ENCODE measurements around the gene NT5C2.

Gene NT5C2

DNA sequence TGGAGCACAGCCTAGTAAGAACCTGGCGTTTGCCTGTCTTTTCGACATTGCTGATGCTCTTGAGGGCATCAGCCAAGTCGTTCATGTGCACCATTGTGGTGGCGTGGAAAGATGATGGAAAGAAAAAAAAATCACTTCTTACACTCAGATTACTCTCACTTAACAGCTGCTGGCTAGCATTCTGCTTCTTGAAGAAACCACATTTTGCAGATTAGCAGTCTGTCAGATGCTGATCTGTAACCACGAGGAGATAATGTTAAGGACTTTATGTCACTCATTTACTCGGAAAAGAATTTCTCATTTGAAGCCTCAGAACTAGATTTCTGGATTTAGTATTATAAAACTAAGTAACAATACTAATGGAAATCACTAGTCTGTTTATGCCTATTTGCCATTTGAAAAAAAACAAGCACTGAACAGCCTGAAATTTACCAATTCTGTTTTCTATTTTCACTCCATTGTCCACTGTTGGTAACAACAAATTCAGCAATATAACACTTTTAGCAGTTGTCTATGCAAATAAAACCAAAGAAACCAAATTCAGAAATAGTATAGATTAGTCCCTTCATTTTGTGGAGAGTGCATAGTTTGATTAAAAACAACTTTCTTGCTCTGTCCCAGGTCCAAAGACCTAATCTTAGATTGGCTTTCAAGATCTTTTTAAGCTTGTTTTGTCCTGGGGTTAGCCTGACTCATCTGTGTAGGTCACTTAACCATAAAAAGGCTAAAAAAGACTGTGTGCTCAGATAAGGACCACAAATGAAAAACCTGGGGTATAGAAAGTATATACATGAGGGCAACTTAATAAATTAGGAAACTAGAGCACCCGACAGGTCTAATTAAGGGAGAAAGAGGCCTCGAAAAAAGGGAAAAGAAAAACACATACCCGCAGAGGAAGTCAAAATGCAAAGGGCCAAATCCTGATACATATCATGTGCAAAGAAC, 67.5 kb downstream of the NT5C2 start:
- DNase-seq (ENCODE audit: low read depth in 3 of 3, low spot score in 1 of 3) = no peak

GRCh38 chr10:103124420-103125096, 68.5 kb downstream of the NT5C2 start:
- DNase-seq (ENCODE audit: low read depth in 3 of 3, low spot score in 1 of 3) = no peak

DNA sequence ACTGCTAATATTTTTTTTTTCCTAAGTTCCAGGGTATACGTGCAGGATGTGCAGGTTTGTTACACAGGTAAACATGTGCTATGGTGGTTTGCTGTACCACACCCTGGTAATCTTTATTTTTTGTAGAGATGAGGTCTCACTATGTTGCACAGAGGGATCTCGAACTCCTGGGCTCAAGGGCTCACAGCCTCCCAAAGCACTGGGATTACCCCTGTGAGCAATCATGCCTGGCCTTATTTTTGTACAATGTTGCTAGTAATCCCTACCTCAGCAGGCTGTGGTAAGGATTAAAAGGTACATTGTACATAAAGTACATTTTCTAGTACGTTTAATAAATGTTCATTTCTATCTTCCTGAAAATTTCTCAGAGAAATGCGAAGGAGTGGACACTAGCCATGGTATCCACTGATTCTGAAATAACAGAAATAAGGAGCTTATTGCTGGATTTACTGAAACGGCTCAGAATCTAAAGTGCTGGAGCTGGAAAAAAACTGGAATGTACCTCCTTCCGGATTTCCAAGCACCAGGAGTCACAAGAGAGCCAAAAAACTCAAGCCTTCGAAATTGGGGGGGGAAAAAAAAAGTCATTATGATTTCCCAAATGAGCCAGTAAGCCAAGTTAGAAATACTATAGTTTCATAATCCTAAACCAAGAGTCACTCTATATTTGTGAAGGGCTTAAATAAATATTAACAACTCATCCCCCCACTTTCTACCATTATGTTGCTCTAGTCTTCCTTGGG, 69.6 kb downstream of the NT5C2 start:
- no peak for DNase-seq (ENCODE audit: low read depth in 3 of 3, low spot score in 1 of 3)

DNA sequence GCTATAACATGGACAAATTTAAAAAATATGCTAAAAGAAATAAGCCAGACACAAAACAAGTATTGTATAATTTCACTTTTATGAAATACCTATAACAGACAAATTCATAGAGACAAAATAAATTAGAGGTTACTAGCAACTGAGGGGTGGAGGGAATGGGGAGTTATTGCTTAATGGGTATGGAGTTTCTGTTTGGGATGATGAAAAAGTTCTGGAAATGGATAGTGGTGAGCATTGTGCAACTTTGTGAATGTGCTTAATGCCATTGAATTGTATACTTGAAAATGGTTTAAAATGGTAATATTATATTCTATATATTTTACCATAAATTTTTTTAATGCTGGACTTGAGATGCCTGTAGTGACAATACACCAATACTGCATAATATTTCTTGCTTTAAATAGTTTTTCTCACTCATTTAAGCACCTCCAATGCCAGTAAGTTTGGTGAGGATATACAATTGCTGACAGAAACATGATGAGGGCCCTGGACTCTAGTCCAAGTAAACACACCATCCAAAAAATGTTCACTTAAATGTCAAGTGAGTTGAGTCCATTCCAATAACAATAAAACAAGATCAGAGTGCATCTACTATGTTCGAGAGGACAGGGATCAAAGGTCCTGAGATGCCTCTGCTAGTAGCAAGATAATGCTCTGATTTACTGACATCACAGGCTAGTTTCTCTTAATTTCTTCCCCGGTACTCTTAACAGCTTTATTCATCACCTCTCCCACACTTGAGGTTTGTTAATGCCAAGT, 71.9 kb downstream of the NT5C2 start:
- DNase-seq (ENCODE audit: low read depth in 3 of 3, low spot score in 1 of 3) = no peak

- no peak for DNase-seq (ENCODE audit: low read depth in 3 of 3, low spot score in 1 of 3)
Measured at GRCh38 chr10:103120546-103120945, 72.5 kb downstream of the NT5C2 start.

GRCh38 chr10:103117247-103117646, 75.8 kb downstream of the NT5C2 start:
- DNase-seq (ENCODE audit: low read depth in 3 of 3, low spot score in 1 of 3) = no peak

DNA sequence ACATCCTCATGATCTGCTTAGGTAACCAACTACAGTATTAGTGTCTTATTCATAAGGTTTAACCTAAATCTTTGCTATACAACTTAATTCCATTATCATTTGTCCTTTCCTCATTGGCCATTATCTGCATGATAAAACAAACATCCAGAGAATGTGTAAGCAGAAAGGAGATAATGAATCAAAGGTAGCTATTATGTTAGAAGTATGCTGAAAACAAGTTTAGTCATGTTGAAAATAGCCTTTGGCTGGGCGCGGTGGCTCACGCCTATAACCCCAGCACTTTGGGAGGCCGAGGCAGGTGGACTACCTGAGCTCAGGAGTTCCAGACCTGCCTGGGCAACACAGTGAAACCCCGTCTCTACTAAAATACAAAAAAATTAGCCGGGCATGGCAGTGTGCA, 78.2 kb downstream of the NT5C2 start:
- DNase-seq (ENCODE audit: low read depth in 3 of 3, low spot score in 1 of 3) = no peak

DNA sequence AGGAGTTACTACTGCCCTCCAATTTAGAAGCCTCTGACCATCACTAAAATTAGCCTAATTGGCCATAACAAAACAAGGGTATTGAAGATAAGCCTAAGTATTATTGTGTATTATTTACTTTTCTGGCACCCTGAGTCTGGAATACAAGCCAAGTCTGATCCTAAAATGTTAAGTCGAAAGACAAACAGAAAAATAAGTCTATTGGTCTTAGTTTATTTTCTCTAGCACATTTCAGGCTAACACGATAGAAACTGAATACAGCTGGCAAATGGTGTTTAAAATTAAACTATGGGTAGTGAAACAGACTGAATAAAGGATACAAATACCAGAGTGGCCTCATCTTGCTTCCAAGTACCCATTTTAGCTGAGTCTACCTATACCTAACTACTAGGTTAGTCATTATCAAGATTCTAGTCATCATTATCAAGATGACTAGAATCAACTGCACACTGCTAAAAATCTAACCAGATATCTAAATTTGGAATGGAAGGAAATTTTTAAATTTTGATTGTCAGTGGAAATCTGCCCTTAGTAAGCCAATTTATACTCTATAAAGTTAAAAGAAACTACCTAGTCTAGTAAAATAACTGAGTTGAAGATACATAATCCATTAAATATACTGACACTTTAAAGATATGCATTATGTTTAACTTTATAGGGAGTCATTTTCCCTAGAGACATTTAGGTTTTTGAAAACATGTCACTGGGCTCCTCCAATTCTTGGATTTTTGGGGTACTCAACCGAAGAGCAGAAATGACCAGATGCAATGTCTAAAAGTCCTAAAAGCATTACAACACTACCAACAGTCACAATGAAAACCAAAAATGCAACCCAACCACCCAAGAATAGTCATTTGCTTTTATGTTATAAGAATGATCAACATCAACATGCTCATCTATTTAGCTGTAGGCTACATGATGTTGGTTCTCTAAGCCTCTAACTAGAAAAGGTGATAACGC, 80.9 kb downstream of the NT5C2 start:
- no peak for DNase-seq (ENCODE audit: low read depth in 3 of 3, low spot score in 1 of 3)

DNA sequence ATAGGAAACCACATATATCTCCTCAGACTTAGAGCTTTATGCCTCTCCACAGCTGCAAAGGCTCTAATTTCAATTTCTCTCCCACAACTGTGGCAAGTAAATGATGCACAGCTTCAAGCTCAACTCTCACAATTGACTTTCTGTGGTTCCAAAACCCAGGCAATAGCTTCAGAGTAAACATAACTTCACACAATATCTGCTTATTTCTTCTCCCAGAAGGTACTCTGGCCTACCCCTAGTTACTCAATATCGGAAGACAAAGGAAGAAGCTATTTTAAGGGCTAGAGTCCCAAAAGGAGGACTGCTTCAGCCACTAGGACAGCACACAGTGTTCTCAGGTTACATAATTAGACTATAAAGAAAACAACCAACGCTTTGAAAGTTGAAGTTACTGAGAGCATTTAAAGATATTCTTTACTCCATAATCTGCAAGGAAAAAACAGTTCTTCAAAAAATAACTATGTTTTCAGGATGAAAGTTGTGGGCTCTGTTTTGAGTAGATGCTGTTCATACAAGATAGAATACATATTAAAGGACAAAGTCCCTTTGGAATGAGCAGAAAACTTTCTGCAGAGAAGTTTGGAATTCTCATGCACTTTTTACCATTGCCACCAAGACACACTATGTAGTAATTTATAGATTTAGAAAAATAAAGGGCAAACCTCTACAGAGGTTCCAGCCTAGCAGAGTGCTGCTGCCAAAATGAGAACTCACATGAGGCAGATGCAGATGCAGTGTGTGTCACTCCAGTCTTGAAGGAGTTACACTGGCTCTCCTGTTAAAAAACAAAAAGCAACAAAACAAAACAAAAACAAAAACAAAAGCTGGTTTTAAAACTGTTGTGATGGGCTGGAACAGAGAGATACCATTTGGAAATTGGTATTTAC, 81.8 kb downstream of the NT5C2 start:
- no peak for DNase-seq (ENCODE audit: low read depth in 3 of 3, low spot score in 1 of 3)

GRCh38 chr10:103110407-103110806, 82.7 kb downstream of the NT5C2 start:
- DNase-seq (ENCODE audit: low read depth in 3 of 3, low spot score in 1 of 3) = no peak

DNA sequence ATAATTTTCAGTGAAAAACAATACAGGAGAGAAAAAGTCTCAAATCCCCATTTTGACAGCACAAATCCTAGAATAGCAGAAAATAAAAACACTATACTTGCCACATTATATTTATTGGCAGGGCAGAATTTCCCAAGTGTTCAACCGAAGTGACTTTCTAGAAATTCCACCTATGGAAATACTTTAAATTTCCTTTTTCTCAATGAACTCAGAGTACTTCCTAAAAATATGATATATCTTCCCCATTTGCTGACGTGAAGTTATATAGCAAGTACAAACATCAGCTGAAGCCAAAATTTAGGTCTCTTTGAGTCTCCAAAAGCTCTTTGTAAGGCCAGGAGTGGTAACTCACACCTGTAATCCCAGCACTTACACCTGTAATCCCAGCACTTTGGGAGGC, 83.3 kb downstream of the NT5C2 start:
- DNase-seq (ENCODE audit: low read depth in 3 of 3, low spot score in 1 of 3) = no peak

DNA sequence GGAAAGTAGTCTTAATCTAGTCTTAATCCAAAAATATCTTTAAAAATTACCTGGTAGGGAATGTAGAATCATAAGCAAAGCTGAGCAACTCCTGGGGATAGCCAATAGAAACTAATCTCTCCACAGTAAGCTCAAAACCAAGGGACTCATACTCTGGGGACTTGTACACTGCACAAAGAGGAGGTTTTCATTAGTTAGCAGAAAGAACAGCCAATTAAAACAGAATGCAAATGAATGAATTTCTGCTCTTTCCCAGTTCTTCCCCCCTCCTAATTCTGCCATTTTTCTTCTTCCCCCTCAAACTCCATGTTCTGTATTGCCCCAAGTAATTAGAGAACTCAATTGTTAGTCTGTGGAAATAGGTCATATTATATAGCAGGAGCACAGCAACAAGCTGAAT, 86.5 kb downstream of the NT5C2 start:
- no peak for DNase-seq (ENCODE audit: low read depth in 3 of 3, low spot score in 1 of 3)

GRCh38 chr10:103105462-103105861, 87.6 kb downstream of the NT5C2 start:
- no peak for DNase-seq (ENCODE audit: low read depth in 3 of 3, low spot score in 1 of 3)

DNA sequence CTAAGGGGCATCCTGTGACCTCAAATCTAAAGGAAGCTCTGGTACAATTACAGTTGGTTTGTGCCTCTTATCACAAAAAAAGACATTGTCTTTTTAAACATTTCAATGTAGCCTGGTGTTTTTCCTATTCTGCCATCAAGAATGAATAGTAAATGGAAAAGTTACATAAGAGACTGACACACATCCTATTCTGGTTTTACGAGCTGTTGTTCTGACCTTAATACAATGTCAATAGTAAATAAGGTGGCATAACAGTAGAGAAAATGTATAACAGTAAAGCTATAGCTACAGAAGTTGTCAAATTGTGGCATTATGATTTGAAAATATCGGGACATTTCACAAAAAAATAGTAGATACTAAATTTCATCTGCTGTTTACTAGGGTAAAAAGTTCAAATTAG, 88.4 kb downstream of the NT5C2 start:
- no peak for DNase-seq (ENCODE audit: low read depth in 3 of 3, low spot score in 1 of 3)

GRCh38 chr10:103103989-103104388, 89.1 kb downstream of the NT5C2 start:
- DNase-seq (ENCODE audit: low read depth in 3 of 3, low spot score in 1 of 3) = no peak

- no peak for DNase-seq (ENCODE audit: low read depth in 3 of 3, low spot score in 1 of 3)
Measured at GRCh38 chr10:103102195-103102594, 90.9 kb downstream of the NT5C2 start.

DNA sequence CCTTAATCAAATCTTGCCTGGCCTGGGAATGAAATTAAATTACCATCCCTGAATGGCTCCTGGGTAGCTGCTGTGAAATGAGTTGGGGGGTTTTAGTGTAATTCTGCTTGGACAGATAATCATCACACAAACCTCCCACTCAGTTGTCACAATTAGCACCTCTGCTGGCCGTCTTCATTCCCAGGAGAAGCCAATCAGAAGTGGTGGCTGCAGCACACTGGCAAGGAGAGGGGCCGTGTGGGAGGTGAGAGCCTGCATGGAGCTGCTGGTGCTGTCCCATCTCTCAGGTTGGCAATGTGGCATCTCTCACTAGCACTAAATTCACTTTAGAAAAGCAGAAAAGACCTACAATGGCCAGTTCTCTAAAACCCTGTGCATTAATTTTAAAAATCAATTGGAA, 92.5 kb downstream of the NT5C2 start:
- no peak for DNase-seq (ENCODE audit: low read depth in 3 of 3, low spot score in 1 of 3)

DNA sequence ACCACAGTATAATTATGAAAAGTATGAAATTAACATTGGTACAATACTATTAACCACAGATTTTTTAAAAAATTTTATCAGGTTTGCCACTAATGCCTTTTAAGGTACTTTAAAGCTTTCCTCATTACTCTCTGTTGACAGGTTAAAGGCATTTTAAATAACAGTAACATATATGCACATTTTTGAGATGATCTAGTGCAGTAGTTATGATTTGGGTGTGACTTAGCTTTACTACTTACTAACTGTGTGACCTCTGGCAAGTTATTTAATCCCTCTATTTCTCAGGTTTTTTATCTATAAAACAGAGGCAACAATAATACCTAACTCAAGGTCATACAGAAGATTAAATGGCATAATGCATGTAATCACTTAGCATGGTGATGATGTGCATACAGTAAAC, 94.8 kb downstream of the NT5C2 start:
- DNase-seq (ENCODE audit: low read depth in 3 of 3, low spot score in 1 of 3) = no peak

- no peak for DNase-seq (ENCODE audit: low read depth in 3 of 3, low spot score in 1 of 3)
Measured at GRCh38 chr10:103096130-103096529, 96.9 kb downstream of the NT5C2 start.

Data from stimulated activated CD4-positive, alpha-beta T cell treated with anti-CD3 and anti-CD28 coated beads, TNF-alpha, amount 100 ng/mL, for 1 hour (primary cell).